Dendritic cell treated with granulocyte-macrophage colony-stimulating factor and Interleukin-4, amounts not matched to agents 40 ng/mL and 50 ng/mL, for 4 days (primary cell): Measurements from ENCODE around the gene SLC24A4.

Source experiments
- H3K27ac Mint-ChIP-seq: one replicate; pipeline ENCODE4 v1.8.0; 2022; ENCODE audit warnings: mild to moderate bottlenecking, mixed read lengths
- H3K27me3 Mint-ChIP-seq: one replicate; pipeline ENCODE4 v1.8.0; 2022; ENCODE audit warnings: mild to moderate bottlenecking, mixed read lengths
- H3K36me3 Mint-ChIP-seq: one replicate; pipeline ENCODE4 v1.8.0; 2022; ENCODE audit warnings: low read depth, mixed read lengths
- H3K4me1 Mint-ChIP-seq: one replicate; pipeline ENCODE4 v1.8.0; 2022; ENCODE audit warnings: low read depth, mixed read lengths
- H3K4me3 Mint-ChIP-seq: one replicate; pipeline ENCODE4 v1.8.0; 2022; ENCODE audit warnings: mild to moderate bottlenecking, moderate library complexity, mixed read lengths
- H3K9me3 Mint-ChIP-seq: one replicate; pipeline ENCODE4 v1.8.0; 2022; ENCODE audit warnings: mixed read lengths
- intact Hi-C: fragments of 100-400 bp; cut with micrococcal nuclease; formaldehyde crosslinking; loops from one replicate; pipeline ENCODE4 v1.15.0; 2022

The SLC24A4 gene

DNA sequence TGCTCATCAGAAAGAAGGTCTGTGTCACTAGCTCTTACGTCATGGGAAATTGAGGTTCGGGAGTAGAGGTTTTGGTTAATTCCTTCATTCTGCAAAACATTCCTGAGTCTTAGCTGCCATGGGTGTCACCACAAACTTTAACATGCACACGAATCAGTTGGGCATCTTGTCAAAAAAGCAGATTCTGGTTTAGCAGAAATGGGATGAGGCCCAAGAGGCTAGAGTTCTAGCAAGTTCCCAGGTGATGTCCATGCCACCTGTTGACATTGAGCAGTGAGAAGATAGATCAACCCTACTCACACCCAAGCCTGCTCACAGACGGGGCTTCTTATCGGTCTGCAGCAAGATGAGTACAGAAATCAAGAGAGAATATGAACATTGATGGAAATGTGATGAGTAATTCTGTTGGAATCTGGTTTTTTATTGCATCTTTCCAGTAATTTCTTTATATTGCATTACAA lies 179.0 kb downstream of the SLC24A4 start:
- no peaks in the 10 kb centered on the region for H3K9me3 Mint-ChIP-seq
- intact Hi-C loops, result no loop called here

DNA sequence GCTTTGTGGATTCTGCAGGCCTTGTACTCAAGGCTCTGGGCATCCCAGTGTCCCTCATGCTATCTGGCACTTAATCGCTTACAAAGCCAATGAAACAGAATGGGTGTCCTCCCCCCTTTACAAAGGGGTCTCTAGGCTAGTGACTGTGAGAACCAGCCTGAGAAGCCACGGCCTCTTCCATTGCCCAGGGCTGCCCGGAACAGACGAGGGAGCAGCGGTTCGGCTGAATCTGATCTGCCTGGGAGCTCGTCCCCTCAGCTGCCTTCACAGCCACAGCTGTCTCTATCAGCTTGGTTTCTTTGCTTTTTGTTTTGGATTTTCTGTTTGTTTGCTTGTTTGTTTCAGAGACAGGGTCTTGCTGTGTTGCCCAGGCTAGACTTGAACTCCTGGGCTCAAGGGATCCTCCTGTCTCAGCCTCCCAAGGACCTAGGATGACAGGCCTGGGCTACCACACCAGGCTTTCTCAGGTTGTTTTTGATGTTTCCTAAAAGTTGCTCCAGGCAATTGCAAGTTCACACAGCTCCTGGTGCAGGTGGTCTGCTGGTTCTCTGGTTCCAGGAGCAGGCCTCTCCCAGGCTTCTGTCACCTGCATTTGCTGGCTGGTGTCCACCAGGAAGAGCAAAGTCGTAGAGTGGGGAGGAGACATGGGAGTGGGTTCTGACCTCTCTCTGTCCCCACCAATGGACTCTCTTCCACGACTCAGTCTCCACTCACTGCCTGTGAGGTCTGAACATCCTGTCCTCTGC lies 179.7 kb downstream of the SLC24A4 start:
- Mint-ChIP-seq H3K27me3 (peaks cover 19% of the 10 kb centered on the region), H3K4me1 (peaks cover 50% of the 10 kb centered on the region), H3K27ac (no peak overlapping the region), H3K36me3 (peaks cover 11% of the 10 kb centered on the region), H3K4me3 (no peak overlapping the region), H3K9me3 (no peaks in the 10 kb centered on the region)
- intact Hi-C loops, result no loop called here

More for the DNA sequence above, 179.0 kb downstream of the SLC24A4 start:
- Mint-ChIP-seq H3K27me3 (peaks cover 19% of the 10 kb centered on the region), H3K36me3 (peaks cover 11% of the 10 kb centered on the region), H3K27ac (no peak overlapping the region), H3K4me1 (peaks cover 57% of the 10 kb centered on the region), H3K4me3 (no peak overlapping the region)

DNA sequence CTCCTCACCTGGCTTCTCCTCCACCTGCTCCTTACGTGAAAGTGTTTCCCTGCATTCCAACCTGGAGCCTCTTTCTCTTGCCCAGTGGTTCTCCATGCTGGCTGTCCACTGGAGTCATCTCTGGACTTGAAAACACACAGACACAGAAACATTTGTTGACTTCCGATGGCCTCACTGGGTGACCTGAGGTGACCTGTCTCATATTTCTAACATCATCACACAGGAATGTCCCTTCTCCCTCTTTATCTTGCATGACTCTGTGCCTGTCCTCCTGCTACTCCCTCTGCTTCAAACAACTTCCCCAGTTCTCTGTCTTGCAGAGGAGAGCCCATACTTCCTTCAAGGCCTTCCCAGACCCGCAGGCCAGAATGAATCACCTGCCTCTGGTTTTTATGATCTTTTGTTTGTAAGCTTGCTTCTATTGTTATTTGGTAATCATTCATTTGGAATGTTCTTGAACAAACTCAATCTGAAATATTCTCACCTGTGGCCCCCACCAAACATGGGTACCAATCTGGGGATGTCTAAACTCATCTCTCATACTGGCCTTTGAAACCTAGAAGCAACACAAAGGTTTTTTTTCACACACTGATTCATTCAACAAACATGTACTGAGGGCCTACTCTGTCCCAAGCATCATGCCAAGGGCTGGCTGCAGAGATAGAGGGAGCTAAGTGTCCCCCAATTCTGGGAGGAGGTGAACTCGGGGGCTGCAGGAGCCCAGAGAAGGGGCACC lies 181.0 kb downstream of the SLC24A4 start:
- peak overlapping the region; percentile 72 for H3K27ac Mint-ChIP-seq
- intact Hi-C loops, result no loop called here
- H3K4me1 Mint-ChIP-seq, result peaks cover 59% of the 10 kb centered on the region
- peaks cover 11% of the 10 kb centered on the region for H3K36me3 Mint-ChIP-seq
- no peak overlapping the region for H3K4me3 Mint-ChIP-seq
- no peaks in the 10 kb centered on the region for H3K9me3 Mint-ChIP-seq
- H3K27me3 Mint-ChIP-seq, result peaks cover 19% of the 10 kb centered on the region

DNA sequence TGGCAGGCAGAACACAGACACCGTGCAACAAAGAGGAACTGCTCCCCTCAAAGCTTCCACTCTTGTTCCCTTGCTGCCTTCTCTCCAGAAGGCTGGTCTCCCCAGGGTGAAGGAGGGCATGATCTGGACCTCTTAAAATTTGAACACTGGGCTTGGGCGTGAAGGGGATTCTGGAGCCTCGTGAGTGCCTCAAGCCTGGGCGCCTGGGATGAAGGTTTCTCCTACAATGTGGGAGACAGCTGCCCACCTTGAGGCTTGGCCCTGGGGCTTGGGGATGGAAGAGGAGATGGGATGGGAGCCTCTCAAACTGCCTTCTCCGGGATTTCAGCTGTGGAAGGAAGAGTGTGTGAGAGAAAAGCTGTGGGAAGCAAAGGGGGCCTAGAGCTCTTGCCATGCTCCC lies 182.9 kb downstream of the SLC24A4 start:
- Mint-ChIP-seq H3K36me3 (no peaks in the 10 kb centered on the region), H3K4me3 (peak overlapping the region; percentile 18), H3K4me1 (peaks cover 65% of the 10 kb centered on the region), H3K27ac (peak overlapping the region; percentile 72), H3K27me3 (peaks cover 19% of the 10 kb centered on the region), H3K9me3 (no peaks in the 10 kb centered on the region)
- intact Hi-C loops, result no loop called here

DNA sequence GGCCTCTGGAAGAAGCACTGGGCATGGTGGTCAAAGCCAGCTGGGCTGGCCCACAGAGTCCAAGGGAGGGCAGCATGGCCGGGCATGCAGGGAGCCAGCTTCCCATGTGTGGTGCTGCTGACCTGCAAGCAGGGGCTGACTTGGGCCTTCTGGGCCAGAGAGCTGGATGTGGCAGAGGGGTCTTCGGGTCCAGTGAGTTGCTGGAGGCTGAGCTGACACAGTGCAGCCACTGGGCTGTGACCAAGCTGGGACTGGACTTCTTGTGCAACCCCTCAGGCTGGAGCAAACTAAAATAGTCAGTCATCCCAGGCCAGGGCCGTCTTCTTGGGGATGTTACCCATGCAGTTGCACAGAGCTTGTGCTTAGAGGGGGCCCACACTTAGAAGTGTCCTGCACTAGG lies 183.3 kb downstream of the SLC24A4 start:
- Mint-ChIP-seq H3K4me1 (peaks cover 69% of the 10 kb centered on the region), H3K27ac (peak overlapping the region; percentile 72), H3K36me3 (no peaks in the 10 kb centered on the region), H3K27me3 (peaks cover 22% of the 10 kb centered on the region), H3K9me3 (no peaks in the 10 kb centered on the region), H3K4me3 (no peak overlapping the region)
- intact Hi-C loops, result no loop called here

DNA sequence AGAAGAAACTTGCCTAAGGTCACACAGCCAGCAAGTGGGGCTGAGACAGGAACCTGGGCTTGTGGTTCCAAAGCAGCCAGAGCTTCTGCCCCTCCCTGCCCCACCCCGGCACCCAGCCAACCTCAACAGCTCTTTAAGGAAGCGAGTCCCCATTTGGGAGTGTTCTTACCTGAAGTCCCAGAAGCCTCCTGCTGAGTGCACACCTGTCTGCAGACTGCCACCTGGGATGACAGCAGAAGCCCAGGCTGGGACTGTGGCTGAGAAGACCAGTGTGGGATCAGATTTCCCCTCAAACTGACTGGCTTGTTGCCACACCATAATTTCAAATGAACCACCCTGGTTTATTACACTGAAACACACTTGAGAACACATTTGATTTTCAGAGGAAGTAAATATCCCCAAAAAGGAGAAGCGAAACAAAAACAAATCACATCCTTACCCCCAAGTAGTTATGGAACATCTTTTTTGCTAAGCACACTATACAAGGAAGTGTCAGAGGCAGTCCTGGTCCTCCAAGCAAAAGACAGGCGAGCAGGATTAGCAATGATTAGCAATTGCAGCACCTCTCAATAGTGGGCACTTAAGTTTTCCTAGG lies 184.3 kb downstream of the SLC24A4 start:
- H3K4me3 Mint-ChIP-seq, result no peak overlapping the region
- H3K36me3 Mint-ChIP-seq, result no peaks in the 10 kb centered on the region
- no peaks in the 10 kb centered on the region for H3K9me3 Mint-ChIP-seq
- H3K4me1 Mint-ChIP-seq, result peaks cover 79% of the 10 kb centered on the region
- H3K27me3 Mint-ChIP-seq, result peaks cover 22% of the 10 kb centered on the region
- intact Hi-C loops, result no loop called here
- H3K27ac Mint-ChIP-seq, result peak overlapping the region; percentile 72

DNA sequence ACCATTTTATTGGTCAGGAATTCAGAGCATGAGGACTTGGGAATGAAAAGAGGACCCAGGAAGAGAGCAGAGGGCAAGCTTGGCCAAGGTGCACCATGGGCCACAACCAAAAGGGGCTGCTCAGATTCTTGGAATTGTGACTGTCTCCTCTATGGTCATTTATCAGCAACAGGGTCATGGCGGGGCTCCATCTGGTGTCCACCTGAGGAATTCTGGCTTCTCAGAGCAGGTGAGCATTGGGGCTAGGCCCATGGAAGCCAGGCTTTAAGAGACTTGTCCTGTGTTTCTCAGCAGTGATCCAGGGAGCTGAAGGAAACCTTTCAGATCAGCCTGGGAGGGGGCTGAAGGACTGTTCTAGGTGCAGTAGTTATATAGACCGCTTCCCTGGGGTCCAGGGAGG lies 188.0 kb downstream of the SLC24A4 start:
- Mint-ChIP-seq H3K36me3 (peaks cover 14% of the 10 kb centered on the region), H3K9me3 (no peaks in the 10 kb centered on the region), H3K4me1 (peaks cover 60% of the 10 kb centered on the region), H3K27ac (peak overlapping the region; percentile 44), H3K27me3 (peaks cover 13% of the 10 kb centered on the region), H3K4me3 (no peak overlapping the region)
- intact Hi-C loops, result loop anchor here (5.0 to 10.0 kb wide), 2 partner anchors 49 to 284 kb away; partner anchors contain the start of gene GOLGA5

DNA sequence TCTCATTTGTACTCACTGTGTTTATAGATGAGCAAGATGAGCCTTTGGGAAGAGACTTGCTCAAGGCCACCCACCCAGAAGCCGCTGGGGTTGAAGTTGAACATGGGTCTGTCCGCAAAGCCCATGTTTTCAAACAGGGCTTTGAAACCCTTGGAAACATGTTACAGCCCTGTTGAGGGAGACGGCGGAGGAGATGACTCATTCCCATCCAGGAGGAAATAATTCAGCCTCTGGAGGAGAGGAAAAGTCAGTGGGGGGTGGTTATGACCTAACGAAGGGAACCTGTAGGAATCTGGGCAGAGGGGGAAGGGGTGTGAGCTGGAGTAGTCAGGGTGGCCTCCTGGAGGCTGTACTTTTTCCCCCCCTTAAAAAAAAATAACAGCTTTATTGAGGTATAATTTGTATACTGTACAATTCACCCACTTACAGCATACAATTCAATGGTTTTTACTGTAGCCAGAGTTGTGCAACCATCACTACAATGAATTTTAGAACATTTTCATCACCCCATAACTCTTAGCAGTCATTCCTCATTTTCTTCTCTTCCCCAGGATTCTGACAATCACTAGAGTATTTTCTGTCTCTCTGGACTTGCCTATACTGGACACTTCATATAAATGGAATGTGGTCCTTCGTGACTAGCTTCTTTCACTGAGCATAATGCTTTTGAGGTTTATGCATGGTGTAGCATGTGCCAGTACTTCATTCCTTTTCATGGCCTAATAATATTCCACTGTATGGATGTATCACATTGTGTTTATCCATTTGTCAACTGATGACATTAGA lies 188.7 kb downstream of the SLC24A4 start:
- no peaks in the 10 kb centered on the region for H3K9me3 Mint-ChIP-seq
- H3K27ac Mint-ChIP-seq, result peak overlapping the region; percentile 44
- peaks cover 13% of the 10 kb centered on the region for H3K27me3 Mint-ChIP-seq
- peaks cover 17% of the 10 kb centered on the region for H3K36me3 Mint-ChIP-seq
- no peak overlapping the region for H3K4me3 Mint-ChIP-seq
- intact Hi-C loops, result loop anchor here (5.0 to 10.0 kb wide), 2 partner anchors 49 to 283 kb away; partner anchors contain the start of gene GOLGA5
- H3K4me1 Mint-ChIP-seq, result peaks cover 60% of the 10 kb centered on the region

DNA sequence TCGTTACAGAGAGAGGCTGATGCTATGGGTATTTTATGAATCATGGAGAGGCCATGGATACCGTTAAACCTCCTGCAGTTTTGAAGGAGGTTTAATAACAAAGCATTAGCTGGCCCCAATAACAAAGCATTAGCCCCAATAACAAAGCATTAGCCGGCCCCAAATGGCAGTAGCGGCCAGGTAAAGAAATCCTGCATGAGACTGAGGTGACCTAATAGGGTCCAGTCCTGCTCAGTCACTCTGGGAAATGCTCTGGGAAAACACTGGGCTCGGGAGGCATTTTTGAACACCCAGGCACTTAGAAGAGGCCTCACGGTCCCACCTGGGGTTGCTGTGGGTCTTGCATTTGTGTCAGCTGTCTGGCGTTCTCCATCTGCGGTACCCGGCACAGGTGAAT lies 189.8 kb downstream of the SLC24A4 start:
- Mint-ChIP-seq H3K4me1 (peaks cover 67% of the 10 kb centered on the region), H3K9me3 (no peaks in the 10 kb centered on the region), H3K27ac (peak overlapping the region; percentile 94), H3K27me3 (peaks cover 13% of the 10 kb centered on the region), H3K36me3 (peaks cover 29% of the 10 kb centered on the region), H3K4me3 (peak overlapping the region; percentile 86)
- intact Hi-C loops, result loop anchor here (5.0 to 10.0 kb wide), 2 partner anchors 51 to 282 kb away; partner anchors contain the start of gene GOLGA5

DNA sequence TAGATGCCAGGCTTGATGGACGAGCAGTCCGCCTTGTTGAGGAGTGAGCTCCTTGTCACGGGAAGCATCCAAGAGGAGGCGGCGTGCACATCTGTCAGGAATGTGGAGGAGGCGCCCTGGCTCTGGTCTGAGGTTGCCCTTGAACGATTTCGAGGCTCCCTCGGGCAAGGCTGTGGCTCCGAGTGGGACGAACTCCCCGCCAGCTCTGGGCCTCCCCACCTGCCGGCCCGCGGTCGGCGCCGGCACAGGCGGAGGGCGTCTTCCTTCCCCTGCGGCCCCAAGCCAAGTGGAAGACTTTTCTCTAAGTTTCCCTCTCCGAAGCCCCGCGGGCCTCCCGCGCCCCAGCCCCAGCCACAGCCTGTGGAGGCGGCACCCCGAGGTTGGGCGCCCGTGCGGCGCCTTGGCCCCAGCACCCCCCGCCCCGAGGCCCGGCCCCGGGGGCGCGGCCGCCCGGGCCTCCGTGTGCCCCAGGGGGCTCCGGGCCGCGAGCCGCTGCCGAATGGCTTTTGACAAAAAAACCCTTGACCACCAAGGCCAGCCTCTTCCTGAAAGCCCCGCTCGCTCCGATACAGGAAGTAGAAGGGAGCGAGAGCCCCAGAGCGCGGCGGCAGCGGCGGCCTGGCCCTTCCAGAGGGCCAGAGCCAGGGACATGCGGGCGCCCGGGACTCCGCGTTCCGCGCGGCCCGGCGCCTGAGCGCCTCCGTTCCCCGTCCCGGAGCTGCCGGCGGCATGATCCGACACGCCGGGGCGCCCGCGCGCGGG lies 190.4 kb downstream of the SLC24A4 start, which contains the start of gene RIN3:
Gene RIN3, plus strand, starts transcription at position 578 of the 762 bp plus-strand sequence. Its CDS starts 152 bp downstream, at position 730.
- Mint-ChIP-seq H3K36me3 (peaks cover 35% of the 10 kb centered on the region), H3K9me3 (no peaks in the 10 kb centered on the region), H3K27ac (peak within 1 kb of the TSS; percentile 94), H3K27me3 (peaks cover 13% of the 10 kb centered on the region), H3K4me1 (peaks cover 67% of the 10 kb centered on the region), H3K4me3 (peak within 1 kb of the TSS; percentile 86)
- intact Hi-C loops, result loop anchor here (5.0 to 10.0 kb wide), 2 partner anchors 51 to 281 kb away; partner anchors contain the start of gene GOLGA5

DNA sequence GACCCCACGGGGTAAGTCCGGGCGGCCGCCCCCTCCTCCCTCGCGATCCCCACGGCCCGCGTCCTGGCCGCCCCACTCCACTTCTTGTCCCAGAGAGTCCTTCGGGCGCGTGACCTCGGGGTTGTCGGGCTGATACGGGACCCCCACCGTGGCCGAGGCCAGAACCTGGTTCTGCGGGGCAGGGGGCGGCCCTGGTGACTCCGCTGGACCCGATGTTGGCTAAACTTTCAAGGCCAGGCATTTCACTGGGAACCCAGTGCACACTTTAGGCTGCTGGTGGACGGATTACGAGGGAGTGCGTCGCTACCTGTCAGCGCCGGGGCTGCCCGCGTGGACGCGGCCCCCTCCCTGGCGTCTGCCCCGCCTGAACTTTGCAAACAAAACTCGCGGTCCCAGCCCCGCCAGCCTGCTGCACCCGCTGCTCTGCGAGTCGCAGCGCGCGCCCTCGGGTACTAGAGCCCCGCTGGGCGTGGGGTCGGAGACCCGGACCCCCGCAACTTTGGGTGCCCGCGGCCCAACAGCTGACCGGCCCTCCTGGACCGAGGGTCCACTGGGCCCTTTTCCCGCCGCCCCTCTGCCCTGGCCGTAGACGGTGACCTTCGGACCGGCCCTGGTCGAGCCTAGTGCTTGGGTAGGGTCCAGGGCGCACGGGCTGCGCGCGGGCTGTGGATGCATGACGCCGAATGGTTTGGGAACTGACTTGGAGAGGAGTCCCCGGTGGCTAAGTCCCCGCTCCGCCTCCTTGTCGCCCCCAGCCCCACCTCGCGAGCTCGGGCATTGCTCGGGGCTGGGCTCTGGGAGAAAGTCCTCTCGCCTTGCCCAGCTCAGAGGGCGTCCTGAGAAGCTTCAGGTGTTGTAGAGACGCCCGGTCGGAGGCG lies 191.2 kb downstream of the SLC24A4 start:
- H3K27ac Mint-ChIP-seq, result peak overlapping the region; percentile 94
- intact Hi-C loops, result loop anchor here (5.0 to 10.0 kb wide), 2 partner anchors 52 to 281 kb away; partner anchors contain the start of gene GOLGA5
- H3K9me3 Mint-ChIP-seq, result no peaks in the 10 kb centered on the region
- peak overlapping the region; percentile 86 for H3K4me3 Mint-ChIP-seq
- peaks cover 73% of the 10 kb centered on the region for H3K4me1 Mint-ChIP-seq
- peaks cover 13% of the 10 kb centered on the region for H3K27me3 Mint-ChIP-seq
- H3K36me3 Mint-ChIP-seq, result peaks cover 43% of the 10 kb centered on the region
